Panc1 (cell line): ENCODE data around the gene CCDC154. TPM values are rescaled to one million over a fixed set of nuclear protein-coding genes. Genes with fewer than 3 reads are reported as not detected.

Experiments used
- ATAC-seq: fragments of 200-7000 bp; cut with Tn5 transposase; 2 replicates; pipeline ENCODE4 v1.9.1; 2020; ENCODE audit warnings: mild to moderate bottlenecking, moderate library complexity
- BruUV-seq: library from RNA; stranded (reverse); fragments of 400-500 nt; replicated peaks from 2 replicates; lab custom pipeline; 2021; lab: Mats Ljungman, UMichigan
- CTCF ChIA-PET: fragments of 300-600 bp; sonication (Branson Sonifier 250); formaldehyde crosslinking; loops from one replicate; lab custom pipeline; 2022; ENCODE audit warnings: antibody characterized with exemption; lab: Charles Lee
- POLR2A ChIA-PET: fragments of 300-600 bp; sonication (Branson Sonifier 250); formaldehyde crosslinking; loops from one replicate; lab custom pipeline; 2022; ENCODE audit warnings: antibody characterized with exemption; lab: Charles Lee
- DNase-seq: peaks from one replicate; pipeline ENCODE4 v3.0.0-alpha.2; 2010; ENCODE audit warnings: low read depth, low spot score
- H3K27ac ChIP-seq: 2 replicates; pipeline ENCODE4 v1.5.1; 2011; ENCODE audit warnings: mild to moderate bottlenecking, low read length, inconsistent platforms
- H3K27me3 ChIP-seq: fragments of 200-500 bp; sonication (Bioruptor generic); 2 replicates; pipeline ENCODE4 v1.6.0; 2014; ENCODE audit warnings: low read length, inconsistent platforms; ENCODE audit not compliant: control insufficient read depth, insufficient read depth
- H3K36me3 ChIP-seq: fragments of 200-500 bp; sonication (Bioruptor generic); 2 replicates; pipeline ENCODE4 v1.5.1; 2014; ENCODE audit warnings: inconsistent platforms, mild to moderate bottlenecking, low read length, moderate library complexity; ENCODE audit not compliant: control insufficient read depth, insufficient read depth
- H3K4me1 ChIP-seq: 2 replicates; pipeline ENCODE4 v1.5.1; 2011; ENCODE audit warnings: inconsistent platforms, mild to moderate bottlenecking, low read length, moderate library complexity; ENCODE audit not compliant: control insufficient read depth, insufficient read depth
- H3K4me3 ChIP-seq, 2 experiments: 2 replicates each; pipeline ENCODE4 v1.5.1; 2011 to 2012; ENCODE audit warnings: low read depth in 2 of 2, low read length in 2 of 2, mild to moderate bottlenecking in 2 of 2, inconsistent platforms in 1 of 2, moderate library complexity in 1 of 2
- H3K9me3 ChIP-seq: fragments of 200-500 bp; sonication (Bioruptor generic); 2 replicates; pipeline ENCODE4 v1.5.1; 2014; ENCODE audit warnings: low read depth, mild to moderate bottlenecking, inconsistent platforms, low read length, moderate library complexity; ENCODE audit not compliant: control insufficient read depth, insufficient read depth
- CTCF ChIP-seq: fragments of 450-650 bp; IDR thresholded peaks from 2 replicates; pipeline ENCODE4 v1.5.1; 2017; ENCODE audit warnings: mild to moderate bottlenecking
- POLR2AphosphoS5 ChIP-seq: IDR thresholded peaks from 2 replicates; pipeline ENCODE4 v1.6.1; 2012; ENCODE audit warnings: mild to moderate bottlenecking, low read depth, low read length, moderate library complexity
- REST ChIP-seq, 2 experiments: IDR thresholded peaks; 2 replicates each; pipeline ENCODE4 v1.6.1; 2011 to 2012; ENCODE audit warnings: low read depth in 2 of 2, control low read depth in 1 of 2, low read length in 1 of 2, mild to moderate bottlenecking in 1 of 2, moderate library complexity in 1 of 2; ENCODE audit not compliant: insufficient read depth in 1 of 2
- SIN3A ChIP-seq: IDR thresholded peaks from 2 replicates; pipeline ENCODE4 v1.6.1; 2012; ENCODE audit warnings: low read depth, mild to moderate bottlenecking, low read length, moderate library complexity, borderline replicate concordance; ENCODE audit not compliant: insufficient read depth
- TCF7L2 ChIP-seq: IDR thresholded peaks from 2 replicates; pipeline ENCODE4 v1.6.1; 2011; ENCODE audit warnings: mild to moderate bottlenecking, low read depth, low read length, inconsistent platforms
- in situ Hi-C: cut with HindIII; loops from 2 replicates; pipeline ENCODE4 v1.10.0; 2016; ENCODE audit warnings: low sequenced_read_pairs, low pct_unique_long_range_greater_than_20kb
- intact Hi-C: fragments of 100-400 bp; cut with micrococcal nuclease; formaldehyde crosslinking; loops from one replicate; pipeline ENCODE4 v1.10.0; 2022; ENCODE audit not compliant: unreplicated experiment
- total RNA-seq: library from RNA; stranded (reverse); gene quantifications from one replicate; pipeline ENCODE4 v1.2.1, GENCODE V29; 2021; ENCODE audit not compliant: unreplicated experiment

Gene CCDC154
- total RNA-seq, 1 experiment from 2014 or later = 2.0 TPM

GRCh38 chr16:1492923-1493745 lies 48.8 kb upstream of the CCDC154 start, which contains the start of gene TELO2:
Gene TELO2 (plus strand): TSS chr16:1493360. CDS start chr16:1494282, 922 bp downstream.
- peak; percentile 86 for ATAC-seq
- POLR2A ChIA-PET = interaction anchor here (0.6 kb wide), 1 partner anchor 20 kb away, joined by 14 read pairs; no protein-coding TSS in a partner anchor
- DNase-seq = peak; percentile 71
- Histone ChIP-seq H3K27ac (peak within 1 kb of the TSS; percentile 98), H3K4me3 (peak within 1 kb of the TSS; percentile 78 to 86), H3K36me3 (peaks cover 2% of the 10 kb centered on the region; the same call in 1 of the 2 replicates), H3K4me1 (peaks cover 12% of the 10 kb centered on the region), H3K27me3 (no peaks in the 10 kb centered on the region), H3K9me3 (no peaks in the 10 kb centered on the region)
- in situ Hi-C loops (no loop called here), intact Hi-C loops (no loop called here)
- no peak; the same call in 1 of the 2 replicates for TF ChIP-seq POLR2AphosphoS5
- TF ChIP-seq CTCF = no peak
- TF ChIP-seq REST (IDR thresholded peaks at IDR 0.05; ENCODE audit: insufficient read depth in 1 of 2, low read depth in 2 of 2, low read length in 1 of 2) = no peak
- peak; percentile 61; the same call in 1 of the 2 replicates for TF ChIP-seq SIN3A
- TF ChIP-seq TCF7L2 = no peak
- BruUV-seq = no TSS peak
- CTCF ChIA-PET = interaction anchor here (0.6 kb wide), 2 partner anchors 24 to 69 kb away, joined by 5 read pairs; no protein-coding TSS in a partner anchor

GRCh38 chr16:1492082-1492922 lies 47.9 kb upstream of the CCDC154 start:
- TSS peak; percentile 81 for BruUV-seq
- TF ChIP-seq TCF7L2 (no peak), SIN3A (no peak), CTCF (no peak), REST (IDR thresholded peaks at IDR 0.05; ENCODE audit: insufficient read depth in 1 of 2, low read depth in 2 of 2, low read length in 1 of 2) (no peak), POLR2AphosphoS5 (no peak)
- H3K4me1 ChIP-seq = peaks cover 12% of the 10 kb centered on the region
- peaks cover 2% of the 10 kb centered on the region; the same call in 1 of the 2 replicates for H3K36me3 ChIP-seq
- no peaks in the 10 kb centered on the region for H3K27me3 ChIP-seq
- POLR2A ChIA-PET = interaction anchor here (0.5 kb wide), 1 partner anchor 69 kb away, joined by 3 read pairs; no protein-coding TSS in a partner anchor
- in situ Hi-C loops = no loop called here
- no peaks in the 10 kb centered on the region for H3K9me3 ChIP-seq
- no peak for DNase-seq
- H3K4me3 ChIP-seq = peak overlapping the region; percentile 78 to 86
- ATAC-seq = no peak
- H3K27ac ChIP-seq = peak overlapping the region; percentile 98
- CTCF ChIA-PET = interaction anchor here (0.6 to 0.7 kb wide), 2 partner anchors 25 to 62 kb away, joined by 5 to 11 read pairs; no protein-coding TSS in a partner anchor
- intact Hi-C loops = no loop called here
